ENCODE results near the gene TMEM43.
"Not testable (repeated sequence)": the region's sequence is repeated elsewhere in the genome, so short reads cannot be mapped to it uniquely, and the experiment has no call there.

Gene TMEM43, protein sequence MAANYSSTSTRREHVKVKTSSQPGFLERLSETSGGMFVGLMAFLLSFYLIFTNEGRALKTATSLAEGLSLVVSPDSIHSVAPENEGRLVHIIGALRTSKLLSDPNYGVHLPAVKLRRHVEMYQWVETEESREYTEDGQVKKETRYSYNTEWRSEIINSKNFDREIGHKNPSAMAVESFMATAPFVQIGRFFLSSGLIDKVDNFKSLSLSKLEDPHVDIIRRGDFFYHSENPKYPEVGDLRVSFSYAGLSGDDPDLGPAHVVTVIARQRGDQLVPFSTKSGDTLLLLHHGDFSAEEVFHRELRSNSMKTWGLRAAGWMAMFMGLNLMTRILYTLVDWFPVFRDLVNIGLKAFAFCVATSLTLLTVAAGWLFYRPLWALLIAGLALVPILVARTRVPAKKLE
- 59.0 to 131 (median 87.1) reads per million in 17 experiments for total RNA-seq

DNA sequence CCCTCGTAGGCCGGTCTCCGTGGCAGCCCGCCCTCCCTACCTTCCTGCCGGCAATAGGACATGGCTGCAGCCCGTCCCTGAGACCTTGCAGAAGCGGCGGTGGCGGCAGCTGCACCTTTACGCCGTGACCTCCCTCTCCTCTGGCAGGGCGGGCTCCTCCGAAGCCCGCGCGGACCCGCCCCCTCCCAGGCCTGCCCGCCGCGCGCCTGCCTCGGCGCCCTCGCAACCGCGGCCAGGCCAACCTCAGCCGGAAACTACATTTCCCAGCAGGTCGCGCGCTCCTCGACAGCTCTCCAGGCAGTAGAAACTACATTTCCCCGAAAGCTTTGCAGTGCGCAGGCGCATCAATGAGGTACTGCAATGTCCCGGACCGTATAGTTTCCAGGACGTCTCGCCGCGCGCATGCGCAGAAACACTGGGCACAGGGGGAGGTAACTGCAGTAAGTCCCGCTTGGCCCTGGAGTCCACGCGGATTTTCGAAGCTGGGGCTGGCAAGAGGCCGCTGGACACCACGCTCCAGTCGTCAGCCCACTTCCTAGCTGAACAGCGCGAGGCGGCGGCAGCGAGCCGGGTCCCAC is at the start of gene TMEM43, which contains the start of gene CHCHD4:
Gene TMEM43 (plus strand): TSS at position 438 of the 578 bp plus-strand sequence. CDS start 142 bp downstream, outside the sequence.
Gene CHCHD4 (minus strand): TSS at position 256 of the 578 bp plus-strand sequence. CDS start 194 bp downstream, at position 62.
- DNase-seq, result peak; percentile 99 to 100 (median 100)

DNA sequence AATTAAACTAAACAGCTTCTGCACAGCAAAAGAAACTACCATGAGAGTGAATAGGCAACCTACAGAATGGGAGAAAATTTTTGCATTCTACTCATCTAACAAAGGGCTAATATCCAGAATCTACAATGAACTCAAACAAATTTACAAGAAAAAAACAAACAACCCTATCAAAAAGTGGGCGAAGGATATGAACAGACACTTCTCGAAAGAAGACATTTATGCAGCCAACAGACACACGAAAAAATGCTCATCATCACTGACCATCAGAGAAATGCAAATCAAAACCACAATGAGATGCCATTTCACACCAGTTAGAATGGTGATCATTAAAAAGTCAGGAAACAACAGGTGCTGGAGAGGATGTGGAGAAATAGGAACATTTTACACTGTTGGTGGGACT is 49.6 kb upstream of the TMEM43 start:
- not testable (repeated sequence) for DNase-seq

DNA sequence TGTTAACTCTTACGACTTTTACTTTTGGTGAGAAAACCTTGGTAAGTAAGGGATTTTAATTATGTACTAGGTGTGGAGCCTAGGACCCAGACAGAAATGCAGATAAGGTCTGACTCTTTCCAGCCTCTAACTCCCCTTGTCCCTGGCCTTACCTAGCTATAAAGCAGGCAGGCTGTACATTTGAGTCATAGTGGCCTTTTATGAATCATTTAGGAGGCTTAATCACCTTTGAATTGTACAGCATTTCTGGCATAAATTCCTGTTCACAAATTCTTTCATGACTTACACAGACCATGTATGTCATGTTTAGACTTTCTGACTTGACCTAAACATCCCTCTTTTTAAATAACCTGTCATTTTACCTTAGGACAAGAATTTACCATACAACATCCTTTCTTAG is 47.5 kb upstream of the TMEM43 start:
- DNase-seq, result no peak

DNA sequence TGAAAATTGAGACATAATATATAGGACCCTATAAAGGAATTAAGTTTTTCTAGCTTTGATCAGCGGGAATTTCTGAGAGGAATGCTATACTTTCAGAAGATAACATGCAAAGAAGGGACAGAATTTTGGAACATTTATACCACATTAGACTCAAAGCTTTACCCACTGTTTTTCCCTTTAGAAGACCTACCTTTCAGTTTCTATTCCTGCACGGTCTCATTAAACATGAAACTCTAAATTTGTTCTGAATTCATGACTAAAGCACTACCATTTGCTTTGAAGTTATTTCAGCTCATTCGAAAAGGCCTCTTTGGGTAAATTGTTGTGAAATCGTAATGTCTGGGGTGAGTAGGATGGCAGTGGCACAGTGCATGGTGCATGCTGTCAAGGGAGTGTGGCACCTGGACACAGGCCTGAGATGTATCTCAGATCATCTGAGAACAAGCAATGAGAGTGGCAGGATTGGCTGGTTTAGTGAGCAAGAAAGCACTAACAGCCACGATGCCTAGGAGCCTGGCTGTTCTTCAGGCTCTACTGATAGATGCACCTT is 42.7 kb upstream of the TMEM43 start:
- DNase-seq, result no peak

DNA sequence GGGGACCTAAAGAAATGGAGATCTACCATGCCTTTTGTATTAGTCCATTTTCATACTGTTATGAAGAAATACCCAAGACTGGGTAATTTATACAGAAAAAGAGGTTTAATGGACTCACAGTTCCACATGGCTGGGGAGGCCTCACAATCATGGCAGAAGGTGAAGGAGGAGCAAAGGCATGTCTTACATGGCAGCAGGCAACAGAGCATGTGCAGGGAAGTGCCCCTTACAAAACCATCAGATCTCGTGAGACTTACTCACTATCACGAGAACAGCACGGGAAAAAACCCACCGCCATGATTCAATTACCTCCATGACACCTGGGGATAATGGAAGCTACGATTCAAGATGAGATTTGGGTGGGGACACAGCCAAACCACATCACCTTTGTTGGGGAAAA is 37.4 kb upstream of the TMEM43 start:
- not testable (repeated sequence) for DNase-seq

DNA sequence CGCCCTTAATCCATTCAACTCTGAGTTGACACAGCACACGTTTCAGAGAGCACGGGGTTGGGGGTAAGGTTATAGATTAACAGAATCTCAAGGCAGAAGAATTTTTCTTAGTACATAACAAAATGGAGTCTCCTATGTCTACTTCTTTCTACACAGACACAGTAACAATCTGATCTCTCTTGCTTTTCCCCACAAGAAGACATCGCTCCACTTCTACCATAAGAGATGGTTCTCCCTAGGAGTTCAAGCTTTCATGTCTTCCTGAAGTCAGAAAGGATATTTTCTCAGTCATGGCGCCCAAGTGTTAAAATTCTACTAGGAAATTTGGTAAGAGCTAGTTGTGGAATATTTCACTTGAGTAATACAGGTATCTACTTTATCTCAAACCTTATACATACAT is 32.9 kb upstream of the TMEM43 start:
- not testable (repeated sequence) for DNase-seq

DNA sequence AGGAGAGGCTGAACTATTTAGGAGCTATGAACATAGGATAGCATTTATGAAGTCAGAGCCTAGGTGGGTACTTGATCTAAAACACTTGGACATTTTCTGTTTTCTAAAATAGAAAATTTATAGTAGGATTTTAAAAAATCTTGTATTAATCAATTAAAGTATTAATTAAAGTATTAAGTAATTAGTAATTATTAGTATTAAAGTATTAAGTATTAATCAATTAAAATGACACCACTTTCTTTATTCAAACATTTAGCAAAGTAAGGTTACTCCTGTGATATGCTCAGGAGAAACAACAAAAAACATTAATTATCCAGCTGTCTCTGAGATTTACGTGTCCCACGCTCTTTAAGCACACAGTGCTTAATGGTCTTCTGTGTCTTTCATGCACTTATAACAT is 32.4 kb upstream of the TMEM43 start:
- no peak for DNase-seq

DNA sequence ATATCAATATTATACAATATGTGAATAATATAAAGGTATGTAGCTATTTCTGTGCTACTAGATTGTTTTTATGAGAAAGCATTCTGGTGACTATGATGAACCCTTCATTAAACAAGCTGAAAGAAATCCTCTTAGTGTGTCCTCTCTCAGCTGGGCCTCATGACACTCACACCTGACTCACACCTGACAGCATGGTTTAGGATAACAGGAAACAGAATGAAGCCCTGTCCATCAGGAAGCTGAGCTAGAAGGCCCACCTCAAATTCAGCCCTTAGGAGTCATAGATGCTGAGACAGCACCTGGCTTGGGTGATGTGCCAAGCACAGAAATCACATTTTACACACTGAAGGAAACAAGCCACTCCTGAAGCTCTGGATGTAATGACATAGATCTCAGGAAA is 31.0 kb upstream of the TMEM43 start:
- DNase-seq, result no peak

DNA sequence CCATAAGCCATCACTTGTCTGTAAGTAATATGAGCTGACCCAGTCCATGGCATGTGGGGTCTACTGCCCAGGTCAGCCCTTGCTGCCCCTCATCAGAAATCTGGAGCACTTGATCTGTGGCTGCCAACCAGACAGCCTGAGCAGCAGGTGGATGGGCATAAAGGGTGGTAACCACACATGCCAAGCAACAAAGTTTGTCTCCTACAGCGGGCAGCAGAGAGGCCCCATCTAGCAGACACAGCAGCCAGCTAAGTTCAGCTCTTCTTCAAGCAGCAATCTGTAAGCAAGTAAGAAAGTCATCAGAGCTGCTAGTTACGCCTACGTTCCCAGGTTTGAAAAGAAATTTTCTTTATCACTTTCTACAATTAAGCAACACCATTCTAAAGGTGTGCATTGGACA is 28.1 kb upstream of the TMEM43 start:
- no peak for DNase-seq

DNA sequence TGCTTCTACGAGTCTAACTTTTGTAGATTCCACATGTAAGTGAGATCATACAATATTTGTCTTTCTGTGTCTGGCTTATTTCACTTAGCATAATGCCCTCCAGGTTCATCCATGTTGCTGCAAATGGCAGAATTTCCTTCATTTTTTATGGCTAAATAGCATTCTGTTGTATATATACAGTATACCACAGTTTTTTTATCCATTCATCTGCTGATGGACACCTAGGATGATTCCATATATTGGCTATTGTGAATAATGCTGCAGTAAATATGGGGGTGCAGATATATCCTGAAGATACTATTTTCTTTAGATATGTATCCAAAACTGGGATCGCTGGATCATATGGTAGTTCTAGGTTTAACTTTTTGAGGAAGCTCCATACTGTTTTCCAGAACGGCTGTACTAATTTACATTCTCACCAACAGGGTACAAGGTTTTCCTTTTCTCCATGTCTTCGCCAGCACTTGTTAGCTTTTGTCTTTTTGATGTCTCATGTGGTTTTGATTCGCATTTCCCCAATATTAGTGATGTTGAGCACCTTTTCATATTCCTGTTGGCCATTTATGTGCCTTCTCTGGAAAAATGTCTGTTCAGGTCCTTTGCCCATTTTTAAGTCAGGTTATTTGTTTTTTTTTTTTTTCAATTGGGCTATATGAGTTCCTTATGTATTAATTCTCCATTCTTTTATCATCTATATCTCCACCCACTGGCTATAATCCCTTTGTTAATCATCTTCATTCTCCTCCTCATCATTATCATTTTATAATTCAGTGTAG is 27.0 kb upstream of the TMEM43 start:
- no peak for DNase-seq

DNA sequence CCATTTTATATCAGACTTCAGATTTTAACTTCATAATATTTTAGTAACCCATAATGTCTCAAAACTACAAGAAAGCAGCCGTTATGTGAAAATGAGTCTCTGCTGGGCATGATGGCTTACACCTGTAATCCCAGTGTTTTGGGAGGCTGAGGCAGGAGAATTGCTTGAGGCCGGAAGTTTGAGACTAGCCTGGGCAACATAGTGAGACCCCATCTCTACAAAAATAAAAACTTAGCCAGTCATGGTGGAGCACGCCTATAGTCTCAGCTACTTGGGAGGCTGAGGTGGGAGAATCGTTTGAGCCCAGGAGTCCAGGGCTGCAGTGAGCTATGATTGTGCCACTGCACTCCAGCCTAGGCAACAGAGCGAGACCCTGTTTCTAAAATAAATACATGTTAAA is 15.0 kb upstream of the TMEM43 start:
- not testable (repeated sequence) for DNase-seq

DNA sequence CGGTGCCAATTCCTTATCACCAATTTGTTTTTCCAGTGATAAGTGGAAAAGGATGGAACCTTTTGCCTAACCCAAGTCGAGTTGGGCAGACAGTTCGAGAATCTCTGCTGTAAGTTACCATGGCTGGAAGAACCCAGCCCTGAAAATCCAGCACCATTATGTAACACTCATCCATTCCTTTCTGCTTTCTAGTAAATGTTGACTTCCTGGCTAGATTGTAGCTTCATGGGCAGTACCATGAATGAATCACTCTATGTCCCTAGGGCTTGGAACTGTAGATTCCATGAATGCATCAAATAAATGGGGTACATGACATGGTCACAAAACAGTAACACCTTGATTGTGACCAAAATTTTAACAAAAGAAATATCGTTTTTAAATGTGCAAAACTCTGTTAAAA is 14.2 kb upstream of the TMEM43 start:
- no peak for DNase-seq

DNA sequence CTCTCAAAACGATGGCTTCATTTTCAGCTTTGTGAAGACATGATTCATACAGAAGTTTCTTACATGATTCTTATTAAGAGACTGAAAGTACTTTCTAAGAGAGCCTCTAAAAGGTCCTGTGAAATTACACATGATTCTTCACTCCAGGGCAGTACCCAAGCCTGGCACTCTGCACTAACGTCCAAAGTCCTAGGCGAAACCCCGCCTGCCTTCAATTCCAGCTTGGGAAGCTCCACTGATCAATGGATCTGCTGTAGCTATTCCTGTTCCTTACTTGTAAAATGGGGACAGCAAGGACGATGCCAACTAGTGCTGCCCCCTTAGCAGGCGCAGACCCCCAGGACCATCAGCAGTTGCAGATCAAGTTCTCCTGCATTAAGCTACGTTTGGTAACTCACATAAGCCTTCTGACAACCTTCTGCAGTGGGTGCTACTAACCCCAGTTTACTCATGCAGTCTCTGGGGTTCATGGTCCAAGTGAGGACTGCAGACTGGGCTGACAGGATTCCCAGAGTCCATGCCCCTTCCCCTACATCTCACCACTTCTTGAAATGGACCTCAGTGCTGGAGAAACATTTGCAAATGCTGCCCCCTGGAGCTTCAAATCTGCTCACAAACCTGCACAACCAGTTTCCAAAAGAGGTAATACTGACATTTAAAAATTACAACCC is 10.8 kb upstream of the TMEM43 start:
- no peak for DNase-seq

DNA sequence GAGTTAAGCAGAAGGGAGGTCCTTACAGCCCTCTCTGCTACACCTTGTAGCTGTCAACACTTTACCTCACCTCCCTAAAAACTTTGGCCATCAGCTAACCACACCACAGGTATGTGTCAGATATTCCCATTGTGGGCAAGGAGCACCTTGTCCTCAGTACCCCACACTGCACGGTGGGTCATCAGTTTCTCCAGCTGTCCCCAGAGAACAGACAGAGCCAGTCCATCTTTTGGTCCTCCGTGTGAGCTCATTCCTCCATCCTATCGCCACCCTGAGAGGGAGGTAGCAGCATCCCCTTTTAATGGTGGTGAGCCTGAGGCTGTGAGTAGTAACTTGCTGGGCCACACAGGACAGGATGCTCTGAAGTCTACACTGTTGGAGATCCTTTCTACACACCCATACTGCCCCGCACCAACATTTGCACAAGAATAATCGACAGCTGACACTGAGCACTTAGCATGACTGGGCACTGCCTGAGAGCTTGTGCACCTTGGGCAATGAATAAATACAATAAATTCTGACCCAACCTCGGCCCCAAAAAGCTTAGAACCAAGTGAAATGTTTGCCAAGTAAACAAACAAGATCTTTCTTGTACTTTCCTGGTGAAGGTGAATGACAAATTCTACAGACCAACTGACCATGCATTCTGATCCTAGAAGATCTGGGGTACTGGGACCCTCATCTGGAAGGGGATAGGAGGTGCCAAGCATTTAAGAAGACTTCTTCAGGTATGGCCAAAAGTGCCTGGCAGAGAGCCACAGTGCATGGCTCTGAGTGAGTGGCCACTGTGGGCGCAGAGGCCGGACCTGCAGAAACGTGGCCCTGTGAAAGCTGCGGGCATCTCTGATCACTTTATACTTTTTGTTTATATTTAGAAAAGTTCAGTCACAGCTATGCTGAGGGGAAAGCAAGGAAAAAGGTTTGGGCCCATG is 7.1 kb upstream of the TMEM43 start:
- no peak for DNase-seq

DNA sequence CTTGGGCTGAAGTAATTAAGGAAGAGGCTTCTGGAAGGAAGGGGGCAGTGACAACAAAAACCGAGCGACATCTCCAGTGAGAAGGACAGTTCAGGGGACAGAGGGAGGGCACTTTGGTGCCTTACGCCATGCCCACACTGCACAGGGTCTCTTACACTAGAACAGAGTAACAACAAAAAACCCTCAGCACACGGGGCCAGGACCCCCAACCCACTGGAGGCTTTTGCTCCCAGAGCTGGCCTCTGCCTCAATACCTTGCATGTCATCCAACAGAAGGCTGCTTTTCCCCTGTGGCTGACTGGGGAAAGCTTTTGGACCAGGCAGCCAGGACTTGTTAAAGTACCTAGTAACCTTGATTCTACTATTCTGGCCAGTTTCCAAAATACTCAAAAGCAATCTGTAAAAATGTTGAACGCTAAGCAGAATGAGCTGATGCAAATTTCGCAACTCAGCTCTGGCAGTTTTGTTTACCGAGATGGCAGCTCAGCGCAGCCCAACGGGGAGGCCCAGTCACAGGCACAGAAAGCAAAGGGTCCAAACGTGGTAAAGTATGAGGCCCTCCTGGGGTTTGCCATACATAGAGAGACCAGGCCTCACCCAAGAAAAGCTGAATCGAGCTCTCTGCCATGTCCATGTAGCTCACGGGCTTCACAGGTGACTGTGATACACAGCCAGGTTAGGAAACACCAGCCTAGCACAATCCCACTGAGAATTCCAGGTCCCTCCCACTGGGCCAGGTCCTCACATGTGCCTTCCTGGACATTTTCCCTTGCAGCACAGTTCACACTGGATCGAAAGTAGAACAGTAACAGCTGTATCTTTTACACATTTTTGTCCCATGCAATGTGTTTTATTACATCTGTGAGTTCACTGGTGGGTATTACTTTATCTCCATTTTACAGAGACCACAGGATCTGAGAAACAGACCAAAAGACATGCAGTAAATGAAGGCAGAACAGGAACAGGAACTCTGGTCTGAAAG is 6.2 kb upstream of the TMEM43 start:
- no peak for DNase-seq

DNA sequence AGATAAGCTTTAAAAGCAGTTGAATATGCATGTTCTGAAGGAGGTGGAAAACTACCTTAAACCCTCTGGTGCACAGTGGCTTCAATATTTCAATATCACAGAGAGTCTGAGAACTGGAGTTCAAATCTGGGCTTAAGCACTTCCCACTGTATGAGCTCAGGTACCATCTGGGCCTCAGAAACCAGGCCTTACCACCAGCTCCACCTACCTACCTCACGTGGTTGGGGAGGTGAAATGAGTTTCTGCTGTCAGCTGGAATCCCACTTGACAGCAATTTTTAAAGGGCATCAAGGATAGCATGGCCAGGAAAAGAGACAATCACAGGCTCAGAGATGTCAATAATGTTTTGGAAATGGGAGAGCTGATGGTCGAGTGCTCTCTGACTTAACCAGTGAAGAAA is 5.2 kb upstream of the TMEM43 start:
- no peak for DNase-seq

DNA sequence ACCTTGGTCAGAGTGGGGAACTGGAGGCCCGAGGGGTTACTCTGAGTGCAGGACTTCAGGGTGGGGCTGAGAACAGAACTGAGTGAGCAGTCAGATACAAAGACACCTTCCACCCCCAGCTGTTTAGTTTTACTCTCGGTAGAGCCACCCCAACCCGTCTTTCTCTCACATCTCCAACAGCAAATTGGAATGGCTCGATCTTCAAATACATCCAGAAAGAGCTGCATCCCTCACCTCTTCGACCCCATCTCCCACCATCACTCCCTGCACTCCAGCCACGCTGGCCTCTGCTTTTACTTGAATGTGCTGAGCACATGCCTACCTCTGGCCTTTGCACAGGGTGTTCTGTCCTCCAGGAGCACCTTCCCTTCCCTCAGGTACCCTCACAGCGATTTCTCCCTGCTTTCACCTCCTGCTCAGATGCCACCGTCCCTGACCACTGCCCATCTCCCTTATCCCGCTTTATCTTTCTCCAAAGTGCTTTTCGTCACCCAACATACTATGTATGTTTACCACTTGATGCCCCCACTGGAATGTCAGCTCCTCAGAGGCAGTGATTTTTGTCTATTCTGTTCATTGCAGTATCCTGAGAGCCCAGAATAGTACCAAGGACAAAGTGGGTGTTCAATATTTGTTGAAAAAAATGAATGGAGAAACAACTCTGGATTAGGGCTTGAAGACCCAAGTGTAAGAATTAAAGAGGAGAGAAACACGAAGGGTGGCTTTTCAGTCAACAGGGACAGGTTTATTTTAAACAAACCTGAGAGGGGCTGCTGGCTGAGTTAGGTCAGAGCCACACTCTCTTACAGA is 4.5 kb upstream of the TMEM43 start:
- no peak for DNase-seq

DNA sequence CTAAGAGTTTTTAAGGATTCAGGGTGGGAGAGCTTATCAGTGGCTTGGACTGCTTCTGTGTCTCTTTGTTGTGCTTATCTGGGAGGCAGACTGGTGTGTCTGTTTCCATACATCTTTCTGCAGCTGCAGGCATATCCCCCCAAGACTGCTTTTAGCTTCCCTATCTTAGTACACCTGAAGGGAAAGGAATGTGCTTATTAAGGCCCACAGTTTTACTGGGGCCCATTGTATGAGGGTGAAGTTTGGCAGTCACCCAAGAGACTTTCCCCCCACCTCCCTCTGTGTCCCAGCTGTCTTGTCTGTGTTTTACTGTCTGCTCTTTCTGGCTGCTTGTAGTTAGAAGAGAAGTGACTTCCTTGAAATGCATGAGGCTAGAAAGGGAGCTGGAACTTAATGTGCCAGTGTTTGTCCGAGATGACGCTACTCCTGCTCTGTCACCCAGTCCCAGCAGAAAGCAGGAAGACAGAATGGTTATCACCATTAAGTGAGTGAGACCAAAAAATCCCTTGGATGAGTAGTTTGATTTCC is 3.9 kb upstream of the TMEM43 start:
- DNase-seq, result not testable (repeated sequence)

DNA sequence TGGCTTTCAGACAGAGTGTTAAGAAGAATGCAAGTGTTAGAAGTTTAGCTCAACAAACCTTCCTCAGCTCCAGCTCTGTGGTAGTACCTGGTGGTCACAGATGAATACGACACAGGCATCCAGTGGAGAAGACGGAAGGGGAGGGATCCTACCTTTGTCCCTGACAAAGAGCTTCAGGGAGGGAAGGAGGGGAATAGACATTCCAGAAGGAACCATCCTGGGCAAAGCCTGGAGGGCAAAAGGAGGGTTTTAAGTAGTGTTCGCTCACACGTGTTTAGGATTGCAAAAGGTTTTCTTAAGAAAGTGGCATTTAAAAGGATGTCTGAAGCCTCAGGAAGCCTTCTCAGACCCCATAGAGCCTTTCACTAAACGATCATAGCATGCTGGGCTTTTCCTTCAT is 3.0 kb upstream of the TMEM43 start:
- no peak for DNase-seq

All from suppressor macrophage (primary cell).